Activated effector memory CD4-positive, alpha-beta T cell treated with anti-CD3 and anti-CD28 coated beads, Interleukin-2, amount 50 U/mL, for 16 hours (primary cell): Measurements from ENCODE around the gene NKX2-2.

ENCODE experiments used
- DNase-seq: peaks from one replicate; pipeline ENCODE4 v3.0.0-alpha.2; 2020

The NKX2-2 gene

GRCh38 chr20:21521596-21522480 lies 8.0 kb upstream of the NKX2-2 start:
- no peak for DNase-seq

- DNase-seq = no peak
These were observed 7.1 kb upstream of the NKX2-2 start for GRCh38 chr20:21520702-21521595.

- no peak for DNase-seq
These were observed 5.3 kb upstream of the NKX2-2 start for GRCh38 chr20:21519136-21519584.

- no peak for DNase-seq
These were observed 4.6 kb upstream of the NKX2-2 start for GRCh38 chr20:21518292-21518991.

- no peak for DNase-seq
These were observed 3.9 kb upstream of the NKX2-2 start for GRCh38 chr20:21517566-21518277.

- no peak for DNase-seq
These were observed 3.1 kb upstream of the NKX2-2 start for GRCh38 chr20:21516861-21517565.

GRCh38 chr20:21516180-21516567 lies 2.3 kb upstream of the NKX2-2 start:
- no peak for DNase-seq

- no peak for DNase-seq
These were observed 1.7 kb upstream of the NKX2-2 start for GRCh38 chr20:21515300-21516179.

GRCh38 chr20:21514553-21515251 lies 838 bp upstream of the NKX2-2 start:
- no peak for DNase-seq

- no peak for DNase-seq
These were observed 642 bp downstream of the NKX2-2 start for GRCh38 chr20:21513181-21513663.

GRCh38 chr20:21512634-21513180 lies 1.2 kb downstream of the NKX2-2 start:
- DNase-seq = no peak

GRCh38 chr20:21511850-21512633 lies 1.8 kb downstream of the NKX2-2 start:
- DNase-seq = no peak

GRCh38 chr20:21511485-21511849 lies 2.4 kb downstream of the NKX2-2 start:
- DNase-seq = no peak

- DNase-seq = no peak
These were observed 3.2 kb downstream of the NKX2-2 start for GRCh38 chr20:21510414-21511384.

- DNase-seq = no peak
These were observed 4.1 kb downstream of the NKX2-2 start for GRCh38 chr20:21509597-21510371.

- DNase-seq = no peak
These were observed 4.7 kb downstream of the NKX2-2 start for GRCh38 chr20:21509079-21509596.
